Measurements from ENCODE around the gene PODN.

GRCh38 chr1:53108646-53109580, 46.9 kb downstream of the PODN start:
- TF ChIP-seq EZH2phosphoT487 (IDR thresholded peaks at IDR 0.05; ENCODE audit: low read depth, severe bottlenecking, unreplicated experiment): no peak
- TF ChIP-seq EZH2 (IDR thresholded peaks at IDR 0.05; ENCODE audit: borderline replicate concordance): no peak

All from hepatocyte (in vitro differentiated cells).